Astrocyte (in vitro differentiated cells and primary cell): ENCODE data around the gene UQCR11. TPM values are rescaled to one million over a fixed set of nuclear protein-coding genes. Genes with fewer than 3 reads are reported as not detected.

Experiments used
- DNase-seq: peaks from one replicate; pipeline ENCODE4 v3.0.0-alpha.2; 2010; ENCODE audit warnings: low read depth
- FAIRE-seq: peaks from 2 replicates; lab custom pipeline; 2011; peaks lifted over from hg19 to GRCh38; lab: Jason Lieb, UNC
- H2AFZ ChIP-seq: 2 replicates; pipeline ENCODE4 v1.6.0; 2012; ENCODE audit warnings: low read depth, low read length, inconsistent platforms
- H3K27ac ChIP-seq: 2 replicates; pipeline ENCODE4 v1.5.1; 2011; ENCODE audit warnings: low read depth, low read length, inconsistent platforms
- H3K27me3 ChIP-seq: 2 replicates; pipeline ENCODE4 v1.6.0; 2011; ENCODE audit warnings: low read length, inconsistent platforms; ENCODE audit not compliant: insufficient read depth
- H3K36me3 ChIP-seq: 2 replicates; pipeline ENCODE4 v1.5.1; 2011; ENCODE audit warnings: low read length, inconsistent platforms; ENCODE audit not compliant: insufficient read depth
- H3K4me1 ChIP-seq: 2 replicates; pipeline ENCODE4 v1.5.1; 2011; ENCODE audit warnings: low read length, inconsistent platforms; ENCODE audit not compliant: insufficient read depth
- H3K4me2 ChIP-seq: 2 replicates; pipeline ENCODE4 v1.6.0; 2012; ENCODE audit warnings: low read length, inconsistent platforms
- H3K4me3 ChIP-seq: 2 replicates; pipeline ENCODE4 v1.5.1; 2011; ENCODE audit warnings: low read depth, mild to moderate bottlenecking, low read length, inconsistent platforms; ENCODE audit not compliant: insufficient read depth
- H3K79me2 ChIP-seq: 2 replicates; pipeline ENCODE4 v1.6.0; 2012; ENCODE audit warnings: mild to moderate bottlenecking, low read length, inconsistent platforms; ENCODE audit not compliant: insufficient read depth
- H3K9ac ChIP-seq: 2 replicates; pipeline ENCODE4 v1.6.0; 2012; ENCODE audit warnings: mild to moderate bottlenecking, low read length, inconsistent platforms
- H3K9me3 ChIP-seq: 2 replicates; pipeline ENCODE4 v1.5.1; 2012; ENCODE audit warnings: low read depth, mild to moderate bottlenecking, low read length, inconsistent platforms; ENCODE audit not compliant: insufficient read depth
- H4K20me1 ChIP-seq: 2 replicates; pipeline ENCODE4 v1.6.0; 2012; ENCODE audit warnings: low read length, inconsistent platforms; ENCODE audit not compliant: insufficient read depth
- H3K27ac Mint-ChIP-seq: one replicate; pipeline ENCODE4 v1.8.0; 2021; ENCODE audit warnings: mild to moderate bottlenecking, mixed read lengths; ENCODE audit not compliant: unreplicated experiment
- H3K27me3 Mint-ChIP-seq: one replicate; pipeline ENCODE4 v1.8.0; 2021; ENCODE audit warnings: low read depth, mixed read lengths; ENCODE audit not compliant: unreplicated experiment
- H3K36me3 Mint-ChIP-seq: one replicate; pipeline ENCODE4 v1.8.0; 2021; ENCODE audit warnings: low read depth, mixed read lengths; ENCODE audit not compliant: unreplicated experiment
- H3K4me1 Mint-ChIP-seq: one replicate; pipeline ENCODE4 v1.8.0; 2021; ENCODE audit warnings: low read depth, mixed read lengths; ENCODE audit not compliant: unreplicated experiment
- H3K4me3 Mint-ChIP-seq: one replicate; pipeline ENCODE4 v1.8.0; 2021; ENCODE audit warnings: mild to moderate bottlenecking, moderate library complexity, mixed read lengths; ENCODE audit not compliant: unreplicated experiment
- H3K9me3 Mint-ChIP-seq: one replicate; pipeline ENCODE4 v1.8.0; 2021; ENCODE audit warnings: mild to moderate bottlenecking, mixed read lengths; ENCODE audit not compliant: unreplicated experiment
- EZH2 ChIP-seq: IDR thresholded peaks from 2 replicates; pipeline ENCODE4 v1.6.1; 2012; ENCODE audit warnings: mild to moderate bottlenecking, low read length, inconsistent platforms; ENCODE audit not compliant: insufficient read depth
- total RNA-seq: library from RNA; stranded (reverse); gene quantifications from 2 replicates; pipeline ENCODE4 v1.2.1, GENCODE V29; 2021
- TF ChIP-seq, protein P1 (sequence below): IDR thresholded peaks from 2 replicates; pipeline ENCODE4 v1.5.1; 2011; ENCODE audit warnings: low read depth, mild to moderate bottlenecking, inconsistent platforms, low read length, moderate library complexity; ENCODE audit not compliant: insufficient read depth

Gene UQCR11
- total RNA-seq, 1 donor from 2014 or later, result 255 TPM

- FAIRE-seq (no peak), DNase-seq (no peak)
- H3K9me3 Mint-ChIP-seq, result no peaks in the 10 kb centered on the region
- Histone ChIP-seq H3K4me1 (peaks cover 4% of the 10 kb centered on the region), H2AFZ (no peak overlapping the region), H3K27me3 (no peaks in the 10 kb centered on the region), H3K9ac (no peak overlapping the region), H3K4me2 (no peak overlapping the region), H3K4me3 (no peak overlapping the region), H3K36me3 (peaks cover 10% of the 10 kb centered on the region), H4K20me1 (peaks cover 53% of the 10 kb centered on the region), H3K9me3 (no peaks in the 10 kb centered on the region), H3K27ac (no peak overlapping the region), H3K79me2 (peaks cover 52% of the 10 kb centered on the region)
- H3K4me3 Mint-ChIP-seq, result no peak overlapping the region
- peaks cover 8% of the 10 kb centered on the region for H3K36me3 Mint-ChIP-seq
- no peak overlapping the region for H3K27ac Mint-ChIP-seq
- no peak for TF ChIP-seq EZH2
- TF ChIP-seq, protein P1, sequence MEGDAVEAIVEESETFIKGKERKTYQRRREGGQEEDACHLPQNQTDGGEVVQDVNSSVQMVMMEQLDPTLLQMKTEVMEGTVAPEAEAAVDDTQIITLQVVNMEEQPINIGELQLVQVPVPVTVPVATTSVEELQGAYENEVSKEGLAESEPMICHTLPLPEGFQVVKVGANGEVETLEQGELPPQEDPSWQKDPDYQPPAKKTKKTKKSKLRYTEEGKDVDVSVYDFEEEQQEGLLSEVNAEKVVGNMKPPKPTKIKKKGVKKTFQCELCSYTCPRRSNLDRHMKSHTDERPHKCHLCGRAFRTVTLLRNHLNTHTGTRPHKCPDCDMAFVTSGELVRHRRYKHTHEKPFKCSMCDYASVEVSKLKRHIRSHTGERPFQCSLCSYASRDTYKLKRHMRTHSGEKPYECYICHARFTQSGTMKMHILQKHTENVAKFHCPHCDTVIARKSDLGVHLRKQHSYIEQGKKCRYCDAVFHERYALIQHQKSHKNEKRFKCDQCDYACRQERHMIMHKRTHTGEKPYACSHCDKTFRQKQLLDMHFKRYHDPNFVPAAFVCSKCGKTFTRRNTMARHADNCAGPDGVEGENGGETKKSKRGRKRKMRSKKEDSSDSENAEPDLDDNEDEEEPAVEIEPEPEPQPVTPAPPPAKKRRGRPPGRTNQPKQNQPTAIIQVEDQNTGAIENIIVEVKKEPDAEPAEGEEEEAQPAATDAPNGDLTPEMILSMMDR, result no peak
- no peaks in the 10 kb centered on the region for H3K27me3 Mint-ChIP-seq
- peaks cover 2% of the 10 kb centered on the region for H3K4me1 Mint-ChIP-seq
Measured at GRCh38 chr19:1598777-1599459, 6.3 kb downstream of the UQCR11 start.

GRCh38 chr19:1593501-1593772 is 11.8 kb downstream of the UQCR11 start:
- TF ChIP-seq, protein P1, result no peak
- TF ChIP-seq EZH2, result no peak
- Histone ChIP-seq H3K36me3 (peaks cover 8% of the 10 kb centered on the region), H3K27ac (no peak overlapping the region), H3K4me3 (peak overlapping the region; percentile 74), H3K9me3 (no peaks in the 10 kb centered on the region), H4K20me1 (peaks cover 36% of the 10 kb centered on the region), H3K9ac (peak overlapping the region; percentile 87), H3K4me2 (peak overlapping the region; percentile 97), H2AFZ (no peak overlapping the region), H3K27me3 (no peaks in the 10 kb centered on the region), H3K79me2 (peaks cover 37% of the 10 kb centered on the region), H3K4me1 (peaks cover 11% of the 10 kb centered on the region)
- Mint-ChIP-seq H3K36me3 (peaks cover 2% of the 10 kb centered on the region), H3K27me3 (no peaks in the 10 kb centered on the region), H3K4me3 (peak overlapping the region; percentile 82), H3K4me1 (peaks cover 6% of the 10 kb centered on the region), H3K9me3 (no peaks in the 10 kb centered on the region), H3K27ac (peak overlapping the region; percentile 77)
- DNase-seq, result no peak
- no peak for FAIRE-seq

DNA sequence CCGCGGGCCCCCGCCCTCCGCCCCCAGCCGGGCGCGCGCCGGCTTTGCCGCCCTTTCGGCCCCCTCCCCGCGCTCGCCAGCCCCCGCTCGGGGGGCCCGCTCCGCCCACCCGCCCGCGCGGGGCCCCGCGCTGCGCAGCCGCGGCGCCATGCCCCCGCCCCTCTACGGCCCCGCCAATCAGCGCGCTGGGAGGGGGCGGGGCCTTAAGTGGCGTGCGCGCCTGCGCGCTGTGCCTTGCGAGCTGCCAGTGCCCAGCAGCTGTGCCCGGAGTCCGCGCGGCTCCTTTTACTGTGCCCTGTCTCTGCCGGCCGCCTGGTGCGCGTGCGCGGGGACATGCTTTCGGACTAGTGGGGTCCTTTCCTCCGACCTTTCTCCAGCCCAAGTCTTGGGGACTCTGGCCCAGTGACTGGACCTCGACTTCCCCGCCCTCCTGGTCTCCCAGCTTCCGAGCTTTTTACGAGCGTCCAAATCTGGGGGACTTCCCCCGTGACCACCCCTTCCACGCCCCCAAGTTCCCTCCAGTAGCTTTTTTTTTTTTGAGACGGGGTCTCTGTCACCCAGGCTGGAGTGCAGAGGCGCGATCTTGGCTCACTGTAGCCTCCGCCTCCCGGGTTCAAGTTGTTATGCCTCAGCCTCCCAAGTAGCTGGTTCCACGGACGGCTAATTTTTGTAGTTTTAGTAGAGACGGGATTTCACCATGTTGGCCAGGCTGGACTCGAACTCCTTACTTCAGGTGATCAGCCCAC is 12.3 kb downstream of the UQCR11 start, which contains the start of gene MBD3:
MBD3 (minus strand) TSS at position 111 of the 746 bp plus-strand sequence. CDS start 234 bp downstream, outside the sequence.
- Histone ChIP-seq H3K9ac (peak within 1 kb of the TSS; percentile 100), H3K27me3 (no peaks in the 10 kb centered on the region), H3K36me3 (peaks cover 8% of the 10 kb centered on the region), H3K27ac (peak within 1 kb of the TSS; percentile 92), H3K4me1 (peaks cover 11% of the 10 kb centered on the region), H3K4me2 (peak within 1 kb of the TSS; percentile 97), H2AFZ (peak within 1 kb of the TSS; percentile 69), H3K4me3 (peak within 1 kb of the TSS; percentile 84), H4K20me1 (peaks cover 37% of the 10 kb centered on the region), H3K9me3 (no peaks in the 10 kb centered on the region), H3K79me2 (peaks cover 42% of the 10 kb centered on the region)
- Mint-ChIP-seq H3K36me3 (peaks cover 2% of the 10 kb centered on the region), H3K4me1 (peaks cover 6% of the 10 kb centered on the region), H3K27ac (peak within 1 kb of the TSS; percentile 92), H3K9me3 (no peaks in the 10 kb centered on the region), H3K4me3 (peak within 1 kb of the TSS; percentile 95), H3K27me3 (no peaks in the 10 kb centered on the region)
- TF ChIP-seq, protein P1, result no peak
- TF ChIP-seq EZH2, result no peak
- FAIRE-seq (no peak), DNase-seq (peak; percentile 70)
